ENCODE data around the gene USP17L30. TPM values are rescaled to one million over a fixed set of nuclear protein-coding genes. Genes with fewer than 3 reads are reported as not detected.
"Not testable (repeated sequence)": the region's sequence is repeated elsewhere in the genome, so short reads cannot be mapped to it uniquely, and the experiment has no call there.

USP17L30 gene
- total and polyA plus RNA-seq, 9 donors: not detected

GRCh38 chr4:9384126-9384525 is 21.2 kb downstream of the USP17L30 start:
- H3K4me3 ChIP-seq: no peak overlapping the region
- no peaks in the 10 kb centered on the region for H3K4me1 ChIP-seq (ENCODE audit: insufficient read depth)
- H3K36me3 ChIP-seq: no peaks in the 10 kb centered on the region
- intact Hi-C loops (cut with DNase I): no loop called here
- WGBS, 3 donors: 71 to 82% (median 76%) methylated on average over 1 of the region's 1 CpG
- no peaks in the 10 kb centered on the region for H3K9me3 ChIP-seq
- TF ChIP-seq CTCF (IDR thresholded peaks at IDR 0.05): no peak
- no peak for DNase-seq
- H3K27me3 ChIP-seq: no peaks in the 10 kb centered on the region
- H3K27ac ChIP-seq: no peak overlapping the region

GRCh38 chr4:9389001-9389400 is 26.1 kb downstream of the USP17L30 start:
- 43 to 54% (median 47%) methylated on average over 2 of the region's 2 CpGs for WGBS, 3 donors
- H3K27me3 ChIP-seq; H3K9me3 ChIP-seq; H3K27ac ChIP-seq; intact Hi-C loops (cut with DNase I); H3K4me1 ChIP-seq (ENCODE audit: insufficient read depth); DNase-seq; H3K36me3 ChIP-seq; H3K4me3 ChIP-seq: not testable (repeated sequence)

GRCh38 chr4:9405774-9406173 is 42.8 kb downstream of the USP17L30 start:
- intact Hi-C loops (cut with DNase I); H3K27me3 ChIP-seq; H3K36me3 ChIP-seq; DNase-seq; H3K27ac ChIP-seq; H3K4me3 ChIP-seq; H3K4me1 ChIP-seq (ENCODE audit: insufficient read depth); H3K9me3 ChIP-seq: not testable (repeated sequence)
- WGBS, 3 donors: 69 to 77% (median 73%) methylated on average over 2 of the region's 2 CpGs

- H3K36me3 ChIP-seq; intact Hi-C loops (cut with DNase I); H3K27ac ChIP-seq; H3K4me3 ChIP-seq; H3K27me3 ChIP-seq; DNase-seq; H3K9me3 ChIP-seq; H3K4me1 ChIP-seq (ENCODE audit: insufficient read depth): not testable (repeated sequence)
- 59 to 83% (median 76%) methylated on average over 3 of the region's 3 CpGs for WGBS, 3 donors
These were observed 43.6 kb downstream of the USP17L30 start for GRCh38 chr4:9406491-9406890.

- WGBS, 3 donors: 83 to 89% (median 84%) methylated on average over 13 of the region's 13 CpGs
- Histone ChIP-seq H3K4me3 (no peak overlapping the region), H3K4me1 (ENCODE audit: insufficient read depth) (no peaks in the 10 kb centered on the region), H3K27me3 (no peaks in the 10 kb centered on the region), H3K27ac (no peak overlapping the region), H3K9me3 (no peaks in the 10 kb centered on the region), H3K36me3 (no peaks in the 10 kb centered on the region)
- no peak for DNase-seq
- intact Hi-C loops (cut with DNase I): no loop called here
- TF ChIP-seq EP300 (IDR thresholded peaks at IDR 0.05): no peak
- no peak for TF ChIP-seq POLR2A (IDR thresholded peaks at IDR 0.05)
- TF ChIP-seq CTCF (IDR thresholded peaks at IDR 0.05): no peak
These were observed 46.9 kb downstream of the USP17L30 start for GRCh38 chr4:9409793-9410192.

Small RNA genes lying within 50 kb of the gene (small RNA-seq; reads per million reads assigned to genes)
- gene RNA5SP153: not detected

Other genes with a start within 250 kb of the USP17L30 start
- not detected for gene FAM90A26, start 192.7 kb upstream of the USP17L30 start, total RNA-seq
- gene FAM90A26, start 192.7 kb upstream of the USP17L30 start, polyA plus RNA-seq: not detected
- not detected for gene USP17L10, start 152.5 kb upstream of the USP17L30 start, total RNA-seq
- gene USP17L10, start 152.5 kb upstream of the USP17L30 start, polyA plus RNA-seq: not detected
- gene USP17L11, start 147.7 kb upstream of the USP17L30 start, total RNA-seq: under 1 TPM in 2 of 7 donors, not detected in 5; 0.15 TPM
- gene USP17L11, start 147.7 kb upstream of the USP17L30 start, polyA plus RNA-seq: not detected
- gene USP17L12, start 143.0 kb upstream of the USP17L30 start, total RNA-seq: not detected
- not detected for gene USP17L12, start 143.0 kb upstream of the USP17L30 start, polyA plus RNA-seq
- gene USP17L13, start 138.2 kb upstream of the USP17L30 start, total RNA-seq: not detected
- gene USP17L13, start 138.2 kb upstream of the USP17L30 start, polyA plus RNA-seq: not detected
- gene USP17L15, start 128.7 kb upstream of the USP17L30 start, total RNA-seq: not detected
- gene USP17L15, start 128.7 kb upstream of the USP17L30 start, polyA plus RNA-seq: not detected
- gene USP17L17, start 119.2 kb upstream of the USP17L30 start, total RNA-seq: under 1 TPM in 2 of 7 donors, not detected in 5; 0.15 TPM
- gene USP17L17, start 119.2 kb upstream of the USP17L30 start, polyA plus RNA-seq: not detected
- gene USP17L18, start 114.5 kb upstream of the USP17L30 start, total RNA-seq: not detected
- not detected for gene USP17L18, start 114.5 kb upstream of the USP17L30 start, polyA plus RNA-seq
- not detected for gene USP17L19, start 109.8 kb upstream of the USP17L30 start, total RNA-seq
- not detected for gene USP17L19, start 109.8 kb upstream of the USP17L30 start, polyA plus RNA-seq
- not detected for gene USP17L20, start 105.0 kb upstream of the USP17L30 start, total RNA-seq
- gene USP17L20, start 105.0 kb upstream of the USP17L30 start, polyA plus RNA-seq: not detected
- gene USP17L21, start 100.3 kb upstream of the USP17L30 start, total RNA-seq: not detected
- gene USP17L21, start 100.3 kb upstream of the USP17L30 start, polyA plus RNA-seq: not detected
- gene USP17L22, start 95.5 kb upstream of the USP17L30 start, total RNA-seq: not detected
- gene USP17L22, start 95.5 kb upstream of the USP17L30 start, polyA plus RNA-seq: not detected
- not detected for gene USP17L24, start 38.0 kb upstream of the USP17L30 start, total RNA-seq
- gene USP17L24, start 38.0 kb upstream of the USP17L30 start, polyA plus RNA-seq: not detected
- not detected for gene USP17L25, start 33.2 kb upstream of the USP17L30 start, total RNA-seq
- not detected for gene USP17L25, start 33.2 kb upstream of the USP17L30 start, polyA plus RNA-seq
- not detected for gene USP17L26, start 28.5 kb upstream of the USP17L30 start, total RNA-seq
- not detected for gene USP17L26, start 28.5 kb upstream of the USP17L30 start, polyA plus RNA-seq
- not detected for gene USP17L5, start 23.7 kb upstream of the USP17L30 start, total RNA-seq
- not detected for gene USP17L5, start 23.7 kb upstream of the USP17L30 start, polyA plus RNA-seq
- not detected for gene USP17L27, start 19.0 kb upstream of the USP17L30 start, total RNA-seq
- gene USP17L27, start 19.0 kb upstream of the USP17L30 start, polyA plus RNA-seq: not detected
- not detected for gene USP17L28, start 14.2 kb upstream of the USP17L30 start, total RNA-seq
- gene USP17L28, start 14.2 kb upstream of the USP17L30 start, polyA plus RNA-seq: not detected
- gene USP17L29, start 9.5 kb upstream of the USP17L30 start, total RNA-seq: not detected
- gene USP17L29, start 9.5 kb upstream of the USP17L30 start, polyA plus RNA-seq: not detected
- gene DEFB131A, start 81.3 kb downstream of the USP17L30 start, total RNA-seq: not detected
- gene DEFB131A, start 81.3 kb downstream of the USP17L30 start, polyA plus RNA-seq: not detected

All from ovary (tissue), 9 donors.